GM19099 (cell line): Measurements from ENCODE around the gene COX7A1.
A peak's percentile ranks its signal among the peaks of the same experiment; 100 is the strongest.

ENCODE experiments used
- POLR2A ChIP-seq: IDR thresholded peaks from 3 replicates; pipeline ENCODE4 v1.6.1; 2011; ENCODE audit warnings: low read depth; ENCODE audit not compliant: insufficient read length; ENCODE audit errors: extremely low read depth

COX7A1 gene

GRCh38 chr19:36120092-36120983 lies 31.9 kb downstream of the COX7A1 start:
- no peak for TF ChIP-seq POLR2A

GRCh38 chr19:36116344-36116637 lies 36.0 kb downstream of the COX7A1 start:
- no peak for TF ChIP-seq POLR2A

- peak; percentile 80 for TF ChIP-seq POLR2A
Measured at GRCh38 chr19:36115453-36116343, 36.5 kb downstream of the COX7A1 start, which contains the start of gene TBCB. TSS of gene TBCB (plus strand) at chr19:36115468. CDS start at chr19:36115561, 93 bp downstream.

- peak; percentile 77 for TF ChIP-seq POLR2A
Measured at GRCh38 chr19:36114721-36115452, 37.4 kb downstream of the COX7A1 start, which contains the start of gene POLR2I. TSS of gene POLR2I (minus strand) at chr19:36114875. CDS start at chr19:36114856, 19 bp downstream.

DNA sequence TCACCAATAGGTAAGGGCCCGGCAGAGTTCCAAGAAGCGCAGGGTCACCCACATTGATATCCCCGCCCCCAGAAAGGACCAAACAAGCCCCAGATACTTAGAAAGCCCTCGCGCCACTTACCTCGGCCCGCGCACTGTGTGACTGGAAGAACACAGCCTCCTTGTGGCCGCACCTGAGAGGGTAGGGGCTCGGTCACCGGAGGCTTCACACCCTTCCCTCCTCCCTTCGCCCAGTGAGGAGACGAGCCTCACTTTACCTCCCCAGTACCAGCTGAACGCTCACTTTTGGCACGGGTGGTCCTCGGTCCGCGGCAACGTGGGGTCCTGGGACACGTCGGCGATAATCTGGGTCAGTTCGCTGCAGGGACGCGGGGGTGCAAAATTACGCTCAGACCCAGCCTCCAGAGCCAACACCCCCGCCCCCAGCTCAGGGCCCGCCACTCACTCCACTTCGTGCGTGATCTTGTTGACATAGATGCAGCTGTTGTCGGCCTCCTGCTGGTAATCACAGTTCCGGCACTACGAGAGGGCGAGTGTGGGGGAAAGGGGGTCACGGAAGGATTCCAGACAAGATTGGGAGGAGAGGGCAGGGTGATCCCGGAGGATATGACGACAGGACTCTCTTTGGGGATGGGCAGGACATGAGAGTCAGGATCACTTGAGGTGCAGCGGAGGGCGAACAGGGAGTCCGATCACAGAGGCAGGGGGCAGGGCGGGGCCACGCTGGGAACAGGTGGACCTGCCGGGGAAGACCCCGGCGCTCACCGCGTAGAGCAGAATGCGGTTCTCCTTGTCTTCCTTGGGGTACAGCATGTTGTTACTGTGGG lies 38.1 kb downstream of the COX7A1 start:
- TF ChIP-seq POLR2A = no peak

GRCh38 chr19:36113425-36113824 lies 38.8 kb downstream of the COX7A1 start:
- no peak for TF ChIP-seq POLR2A

GRCh38 chr19:36112678-36113077 lies 39.6 kb downstream of the COX7A1 start:
- TF ChIP-seq POLR2A = no peak

- TF ChIP-seq POLR2A = no peak
Measured at GRCh38 chr19:36111200-36111539, 41.1 kb downstream of the COX7A1 start.

DNA sequence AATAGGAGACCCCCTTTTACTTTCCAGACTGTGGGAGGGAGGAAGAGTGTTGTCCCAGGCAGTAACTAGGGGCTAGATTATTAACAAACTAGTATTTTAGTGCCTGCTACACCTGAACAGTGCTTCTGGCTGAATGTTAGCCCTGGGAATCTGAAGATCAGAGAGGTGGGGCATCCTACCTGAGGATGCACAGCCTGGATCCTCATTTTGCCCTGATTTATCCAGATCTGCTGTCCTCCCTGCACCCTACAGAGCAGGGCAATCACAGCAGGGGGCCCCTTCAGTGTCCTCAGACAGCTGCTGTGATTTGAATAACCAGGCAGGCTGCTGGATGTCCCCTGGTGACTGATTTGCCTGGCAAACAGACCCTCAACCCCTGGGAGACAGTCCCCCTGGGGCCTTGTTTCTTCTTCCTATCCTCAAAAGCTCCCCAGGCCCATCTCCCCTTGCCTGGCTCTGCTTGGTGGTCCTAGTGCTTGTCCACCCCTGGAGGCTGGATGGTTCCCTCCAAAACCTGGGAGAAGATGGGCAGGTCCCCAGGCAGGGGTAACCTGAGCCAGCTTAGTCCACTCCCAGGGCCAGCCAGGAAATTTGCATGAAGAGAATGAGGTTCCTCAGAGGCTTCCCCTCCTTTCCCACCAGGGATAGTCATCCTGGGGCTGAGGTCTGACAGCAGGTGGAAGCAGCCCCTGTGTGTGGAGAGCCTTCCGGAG lies 41.6 kb downstream of the COX7A1 start, which contains the start of gene OVOL3:
TSS of gene OVOL3 (plus strand) at position 657 of the 713 bp plus-strand sequence. CDS start 60 bp downstream, outside the sequence.
- no peak for TF ChIP-seq POLR2A

DNA sequence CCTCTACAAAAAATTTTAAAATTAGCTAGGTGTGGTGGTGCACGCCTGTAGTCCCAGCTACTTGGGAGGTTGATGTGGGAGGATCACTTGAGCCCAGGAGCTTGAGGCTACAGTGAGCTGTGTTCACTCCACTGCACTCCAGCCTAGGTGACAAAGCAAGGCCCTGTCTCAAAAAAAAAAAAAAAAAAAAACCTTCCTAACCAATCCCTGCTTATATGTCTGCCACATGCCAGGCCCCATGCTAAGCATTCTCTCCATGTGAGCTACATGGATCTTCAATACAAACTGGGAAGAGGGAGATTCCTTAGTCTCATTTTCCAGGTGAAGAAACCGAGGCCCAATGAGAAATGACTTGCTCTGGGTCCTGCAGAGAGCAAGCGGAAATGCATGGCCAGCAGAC lies 43.6 kb downstream of the COX7A1 start:
- TF ChIP-seq POLR2A = no peak

DNA sequence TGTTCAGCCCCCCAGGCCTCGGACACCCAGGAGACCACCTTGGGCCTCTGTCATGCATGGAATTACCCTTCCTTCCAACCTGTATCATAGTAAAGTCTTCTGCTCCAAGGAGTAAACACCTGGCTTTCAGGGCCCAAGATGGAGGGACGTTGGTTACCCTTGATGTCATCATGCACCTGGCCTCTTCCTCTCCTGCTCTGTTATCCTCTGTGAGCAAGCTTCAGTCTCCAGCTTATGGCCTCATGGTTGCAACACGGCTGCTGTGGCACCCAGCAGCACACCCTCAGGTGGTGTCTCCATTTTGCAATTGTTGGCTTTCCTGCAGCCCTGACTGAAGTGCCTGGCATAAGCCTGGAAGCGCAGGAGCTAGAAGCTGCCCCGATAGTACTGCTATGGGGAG lies 45.3 kb downstream of the COX7A1 start:
- TF ChIP-seq POLR2A = no peak

GRCh38 chr19:36106441-36106840 lies 45.8 kb downstream of the COX7A1 start:
- no peak for TF ChIP-seq POLR2A

DNA sequence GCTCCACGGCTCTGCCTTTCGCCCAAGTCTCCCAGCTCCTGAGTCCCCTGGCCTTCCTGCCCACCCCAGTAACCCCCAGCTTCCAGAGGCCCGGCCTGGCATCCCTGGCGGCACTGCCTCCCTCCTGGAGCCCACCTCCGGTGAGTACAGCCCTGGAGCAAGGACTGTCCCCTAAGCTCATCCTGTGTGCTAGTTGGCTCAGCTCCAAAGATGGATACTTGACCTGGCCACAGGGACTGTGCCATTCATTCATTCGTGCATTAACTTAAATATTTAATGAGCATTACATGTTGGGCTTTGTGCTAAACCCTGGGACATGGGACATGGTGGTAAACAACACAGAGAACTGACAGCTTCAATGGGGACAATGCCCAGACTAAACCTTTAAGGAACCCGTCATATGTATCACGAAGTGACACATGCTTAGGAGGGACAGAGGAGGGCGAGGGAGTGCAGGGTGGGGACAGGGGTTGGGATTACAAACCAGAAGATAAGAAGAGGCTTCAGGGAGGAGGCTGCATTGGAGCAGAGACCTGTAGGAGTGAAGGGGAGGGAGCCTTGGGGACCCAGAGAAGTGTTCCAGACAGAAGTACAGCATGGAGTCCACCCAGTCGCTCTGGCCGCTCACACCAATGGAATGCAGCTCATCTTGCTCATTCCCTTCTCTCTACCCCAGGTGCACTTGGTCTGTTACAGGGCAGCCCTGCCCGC lies 48.2 kb downstream of the COX7A1 start:
- no peak for TF ChIP-seq POLR2A
